ENCODE measurements around the gene EFCC1.

The EFCC1 gene

DNA sequence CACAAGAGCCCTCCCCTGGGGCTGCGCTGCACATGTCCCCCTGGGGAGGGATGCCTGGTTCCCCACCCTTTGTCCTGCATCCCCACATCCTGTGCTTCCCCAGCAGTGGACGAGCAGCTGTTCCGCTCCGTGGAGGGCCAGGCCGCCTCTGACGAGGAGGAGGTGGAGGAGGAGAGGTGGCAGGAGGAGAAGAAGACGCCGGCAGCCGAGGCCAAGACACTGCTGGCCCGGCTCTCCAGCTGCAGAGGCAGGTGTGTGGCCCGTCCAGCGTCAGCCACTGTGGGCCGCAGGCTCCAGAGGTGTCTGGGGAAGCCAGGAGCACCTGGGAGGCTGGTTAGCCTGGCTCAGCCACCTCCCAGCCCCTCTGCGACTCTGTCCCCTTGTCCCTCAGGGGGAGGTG is 31.6 kb downstream of the EFCC1 start:
- H3K4me1 ChIP-seq (ENCODE audit: low read length) = no peaks in the 10 kb centered on the region
- no peaks in the 10 kb centered on the region for H3K79me2 ChIP-seq (ENCODE audit: low read length)
- H2AFZ ChIP-seq (ENCODE audit: low read depth, low read length) = no peak overlapping the region
- H3K4me3 ChIP-seq (ENCODE audit: low read length) = no peak overlapping the region
- H3K9me3 ChIP-seq (ENCODE audit: insufficient read depth, low read length) = no peaks in the 10 kb centered on the region
- no peaks in the 10 kb centered on the region for H3K36me3 ChIP-seq (replicated peaks; ENCODE audit: low read depth, low read length)
- H3K9ac ChIP-seq (ENCODE audit: low read length) = no peak overlapping the region
- H3K27ac ChIP-seq (ENCODE audit: low read length) = no peak overlapping the region
- H4K20me1 ChIP-seq (ENCODE audit: insufficient read depth, low read length) = no peaks in the 10 kb centered on the region
- TF ChIP-seq, protein P1, sequence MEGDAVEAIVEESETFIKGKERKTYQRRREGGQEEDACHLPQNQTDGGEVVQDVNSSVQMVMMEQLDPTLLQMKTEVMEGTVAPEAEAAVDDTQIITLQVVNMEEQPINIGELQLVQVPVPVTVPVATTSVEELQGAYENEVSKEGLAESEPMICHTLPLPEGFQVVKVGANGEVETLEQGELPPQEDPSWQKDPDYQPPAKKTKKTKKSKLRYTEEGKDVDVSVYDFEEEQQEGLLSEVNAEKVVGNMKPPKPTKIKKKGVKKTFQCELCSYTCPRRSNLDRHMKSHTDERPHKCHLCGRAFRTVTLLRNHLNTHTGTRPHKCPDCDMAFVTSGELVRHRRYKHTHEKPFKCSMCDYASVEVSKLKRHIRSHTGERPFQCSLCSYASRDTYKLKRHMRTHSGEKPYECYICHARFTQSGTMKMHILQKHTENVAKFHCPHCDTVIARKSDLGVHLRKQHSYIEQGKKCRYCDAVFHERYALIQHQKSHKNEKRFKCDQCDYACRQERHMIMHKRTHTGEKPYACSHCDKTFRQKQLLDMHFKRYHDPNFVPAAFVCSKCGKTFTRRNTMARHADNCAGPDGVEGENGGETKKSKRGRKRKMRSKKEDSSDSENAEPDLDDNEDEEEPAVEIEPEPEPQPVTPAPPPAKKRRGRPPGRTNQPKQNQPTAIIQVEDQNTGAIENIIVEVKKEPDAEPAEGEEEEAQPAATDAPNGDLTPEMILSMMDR (IDR thresholded peaks at IDR 0.05; ENCODE audit: low read depth, low read length) = no peak
- TF ChIP-seq EZH2phosphoT487 (IDR thresholded peaks at IDR 0.05; ENCODE audit: low read depth) = no peak
- no peaks in the 10 kb centered on the region for H3K27me3 ChIP-seq (ENCODE audit: low read depth, low read length)
- no peak overlapping the region for H3K4me2 ChIP-seq (ENCODE audit: low read length)

DNA sequence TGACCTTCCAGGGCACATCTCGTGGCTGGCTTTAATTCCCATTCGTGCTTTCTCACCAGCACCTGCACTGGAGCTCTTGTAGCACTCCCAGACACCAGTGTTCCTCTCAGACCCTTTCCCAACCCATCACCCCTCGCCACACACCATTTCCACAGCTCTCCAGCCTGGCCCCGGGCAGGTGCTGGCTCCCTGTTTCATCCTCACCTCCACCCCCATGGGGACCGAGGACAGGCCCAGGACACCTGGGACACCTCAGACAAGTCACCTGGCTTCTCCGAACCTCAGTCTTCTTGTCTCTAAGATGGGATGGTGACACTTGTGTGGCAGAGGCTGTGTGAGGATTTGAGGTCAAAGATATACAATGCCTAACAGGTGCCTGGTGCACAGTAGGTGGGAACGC is 32.0 kb downstream of the EFCC1 start:
- Histone ChIP-seq H3K79me2 (ENCODE audit: low read length) (no peaks in the 10 kb centered on the region), H3K27ac (ENCODE audit: low read length) (no peak overlapping the region), H3K9me3 (ENCODE audit: insufficient read depth, low read length) (no peaks in the 10 kb centered on the region), H3K4me1 (ENCODE audit: low read length) (no peaks in the 10 kb centered on the region), H3K36me3 (replicated peaks; ENCODE audit: low read depth, low read length) (no peaks in the 10 kb centered on the region), H3K4me2 (ENCODE audit: low read length) (no peak overlapping the region), H2AFZ (ENCODE audit: low read depth, low read length) (no peak overlapping the region), H4K20me1 (ENCODE audit: insufficient read depth, low read length) (no peaks in the 10 kb centered on the region), H3K27me3 (ENCODE audit: low read depth, low read length) (no peaks in the 10 kb centered on the region), H3K9ac (ENCODE audit: low read length) (no peak overlapping the region), H3K4me3 (ENCODE audit: low read length) (no peak overlapping the region)
- TF ChIP-seq EZH2phosphoT487 (IDR thresholded peaks at IDR 0.05; ENCODE audit: low read depth) = no peak
- TF ChIP-seq, protein P1 (IDR thresholded peaks at IDR 0.05; ENCODE audit: low read depth, low read length) = no peak

DNA sequence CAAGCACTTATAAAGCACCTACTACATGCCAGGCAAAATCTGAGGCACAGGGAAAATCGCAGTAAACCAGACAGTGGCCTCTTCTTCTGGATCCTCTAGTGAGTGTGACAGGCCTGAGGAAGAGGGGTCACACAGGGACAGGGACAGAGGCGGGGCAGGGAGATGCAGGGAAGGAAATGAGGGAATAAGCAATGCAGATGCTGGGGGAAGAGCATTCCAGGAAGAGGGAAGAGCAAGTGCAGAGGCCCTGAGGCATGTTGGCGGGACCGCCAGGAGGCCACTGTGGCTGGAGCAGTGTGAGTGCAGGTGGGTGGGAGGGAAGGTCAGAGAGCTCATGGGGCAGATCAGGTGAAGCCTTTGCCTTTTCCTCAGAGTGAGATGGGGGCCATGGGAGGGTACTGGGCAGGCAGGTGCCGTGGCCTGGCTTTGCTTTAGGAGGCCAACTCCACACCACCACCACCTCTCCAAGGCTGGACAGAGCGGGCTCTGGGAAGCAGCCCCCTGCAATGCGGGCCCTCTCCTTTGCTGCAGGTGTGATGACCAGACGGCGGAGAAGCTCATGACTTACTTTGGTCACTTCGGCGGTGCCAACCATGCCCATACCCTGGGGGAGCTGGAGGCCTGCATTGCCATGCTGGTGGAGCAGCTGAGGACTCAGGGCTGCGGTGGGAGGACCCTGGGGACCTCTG is 32.7 kb downstream of the EFCC1 start:
- Histone ChIP-seq H2AFZ (ENCODE audit: low read depth, low read length) (no peak overlapping the region), H4K20me1 (ENCODE audit: insufficient read depth, low read length) (no peaks in the 10 kb centered on the region), H3K9ac (ENCODE audit: low read length) (no peak overlapping the region), H3K9me3 (ENCODE audit: insufficient read depth, low read length) (no peaks in the 10 kb centered on the region), H3K27me3 (ENCODE audit: low read depth, low read length) (no peaks in the 10 kb centered on the region), H3K4me1 (ENCODE audit: low read length) (no peaks in the 10 kb centered on the region), H3K4me3 (ENCODE audit: low read length) (no peak overlapping the region), H3K4me2 (ENCODE audit: low read length) (no peak overlapping the region), H3K79me2 (ENCODE audit: low read length) (no peaks in the 10 kb centered on the region), H3K27ac (ENCODE audit: low read length) (no peak overlapping the region), H3K36me3 (replicated peaks; ENCODE audit: low read depth, low read length) (no peaks in the 10 kb centered on the region)
- TF ChIP-seq, protein P1 (IDR thresholded peaks at IDR 0.05; ENCODE audit: low read depth, low read length) = no peak
- TF ChIP-seq EZH2phosphoT487 (IDR thresholded peaks at IDR 0.05; ENCODE audit: low read depth) = no peak

DNA sequence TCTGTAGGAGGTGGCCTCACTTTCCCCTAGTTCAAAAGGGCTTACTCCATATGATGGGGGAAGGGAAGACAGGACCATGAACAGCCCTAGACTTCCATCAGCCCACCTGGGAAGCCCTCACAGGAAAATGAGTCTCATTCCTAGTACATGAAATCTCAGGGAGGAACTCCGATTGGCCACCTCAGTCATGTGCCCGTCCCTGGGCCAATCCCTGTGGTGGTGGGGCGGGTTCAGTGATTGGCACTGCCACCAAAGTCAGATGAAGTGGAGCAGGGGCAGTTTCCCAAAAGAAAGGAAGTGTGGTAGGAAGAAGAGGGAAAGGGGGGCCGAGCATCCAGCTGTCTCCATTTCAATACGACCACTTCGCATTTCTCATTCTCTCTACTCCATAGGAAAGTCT is 33.5 kb downstream of the EFCC1 start:
- TF ChIP-seq, protein P1 (IDR thresholded peaks at IDR 0.05; ENCODE audit: low read depth, low read length) = no peak
- no peak for TF ChIP-seq EZH2phosphoT487 (IDR thresholded peaks at IDR 0.05; ENCODE audit: low read depth)
- H3K9me3 ChIP-seq (ENCODE audit: insufficient read depth, low read length) = no peaks in the 10 kb centered on the region
- no peak overlapping the region for H3K9ac ChIP-seq (ENCODE audit: low read length)
- no peaks in the 10 kb centered on the region for H3K27me3 ChIP-seq (ENCODE audit: low read depth, low read length)
- no peak overlapping the region for H3K4me2 ChIP-seq (ENCODE audit: low read length)
- H4K20me1 ChIP-seq (ENCODE audit: insufficient read depth, low read length) = no peaks in the 10 kb centered on the region
- no peaks in the 10 kb centered on the region for H3K36me3 ChIP-seq (replicated peaks; ENCODE audit: low read depth, low read length)
- H3K27ac ChIP-seq (ENCODE audit: low read length) = no peak overlapping the region
- H3K4me3 ChIP-seq (ENCODE audit: low read length) = no peak overlapping the region
- H3K79me2 ChIP-seq (ENCODE audit: low read length) = no peaks in the 10 kb centered on the region
- H2AFZ ChIP-seq (ENCODE audit: low read depth, low read length) = no peak overlapping the region
- H3K4me1 ChIP-seq (ENCODE audit: low read length) = no peaks in the 10 kb centered on the region
